Measurements from ENCODE around the gene C9orf85. TPM values are rescaled to one million over a fixed set of nuclear protein-coding genes. Genes with fewer than 3 reads are reported as not detected.

Gene C9orf85
- total RNA-seq, 1 donor from 2014 or later: 11.3 TPM

GRCh38 chr9:71918419-71918818 is 7.0 kb downstream of the C9orf85 start:
- no peaks in the 10 kb centered on the region for H3K27me3 ChIP-seq (ENCODE audit: control insufficient read depth, insufficient read depth, low read length)
- H3K36me3 ChIP-seq (ENCODE audit: control insufficient read depth, insufficient read depth, low read length): no peaks in the 10 kb centered on the region
- TF ChIP-seq, protein P1, sequence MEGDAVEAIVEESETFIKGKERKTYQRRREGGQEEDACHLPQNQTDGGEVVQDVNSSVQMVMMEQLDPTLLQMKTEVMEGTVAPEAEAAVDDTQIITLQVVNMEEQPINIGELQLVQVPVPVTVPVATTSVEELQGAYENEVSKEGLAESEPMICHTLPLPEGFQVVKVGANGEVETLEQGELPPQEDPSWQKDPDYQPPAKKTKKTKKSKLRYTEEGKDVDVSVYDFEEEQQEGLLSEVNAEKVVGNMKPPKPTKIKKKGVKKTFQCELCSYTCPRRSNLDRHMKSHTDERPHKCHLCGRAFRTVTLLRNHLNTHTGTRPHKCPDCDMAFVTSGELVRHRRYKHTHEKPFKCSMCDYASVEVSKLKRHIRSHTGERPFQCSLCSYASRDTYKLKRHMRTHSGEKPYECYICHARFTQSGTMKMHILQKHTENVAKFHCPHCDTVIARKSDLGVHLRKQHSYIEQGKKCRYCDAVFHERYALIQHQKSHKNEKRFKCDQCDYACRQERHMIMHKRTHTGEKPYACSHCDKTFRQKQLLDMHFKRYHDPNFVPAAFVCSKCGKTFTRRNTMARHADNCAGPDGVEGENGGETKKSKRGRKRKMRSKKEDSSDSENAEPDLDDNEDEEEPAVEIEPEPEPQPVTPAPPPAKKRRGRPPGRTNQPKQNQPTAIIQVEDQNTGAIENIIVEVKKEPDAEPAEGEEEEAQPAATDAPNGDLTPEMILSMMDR (IDR thresholded peaks at IDR 0.05; ENCODE audit: insufficient read depth, low read length, severe bottlenecking): no peak
- DNase-seq (ENCODE audit: low read depth) (no peak), FAIRE-seq (no peak)
- no peak overlapping the region for H3K4me3 ChIP-seq (ENCODE audit: low read depth, low read length)

DNA sequence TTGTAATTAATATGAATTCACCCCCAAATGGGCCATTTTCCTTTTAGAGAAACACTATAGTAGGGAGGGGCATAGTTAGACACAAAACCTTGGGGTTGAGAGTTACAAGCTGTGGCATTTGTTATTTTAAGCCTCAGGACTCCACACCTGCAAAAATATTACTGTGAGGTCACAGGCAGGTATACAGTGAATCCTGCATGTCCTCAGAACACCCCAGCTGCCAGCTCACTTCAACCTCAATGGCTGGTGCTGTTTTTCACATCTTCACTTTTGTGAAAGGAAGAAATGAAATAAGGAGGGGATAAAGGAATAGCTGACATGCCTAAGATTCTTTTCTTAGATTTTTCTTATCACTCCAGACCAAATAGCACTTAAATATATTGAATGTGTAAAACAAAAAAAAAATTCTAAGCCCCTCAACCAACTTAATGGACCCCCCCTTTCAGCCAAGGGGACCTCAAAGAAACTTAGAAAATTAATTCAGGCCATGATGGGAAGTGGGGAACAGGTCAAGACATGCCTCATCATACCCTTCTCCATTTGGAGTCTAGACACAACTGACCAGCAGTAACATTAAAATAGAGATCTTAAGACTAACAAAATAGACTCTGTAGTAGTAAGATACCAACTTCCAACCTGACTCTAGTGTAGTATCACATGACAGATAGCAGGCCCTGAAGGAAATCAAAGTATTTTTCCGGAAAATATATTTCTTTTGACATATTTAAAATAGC is 9.2 kb downstream of the C9orf85 start:
- Histone ChIP-seq H3K36me3 (ENCODE audit: control insufficient read depth, insufficient read depth, low read length) (no peaks in the 10 kb centered on the region), H3K27me3 (ENCODE audit: control insufficient read depth, insufficient read depth, low read length) (no peaks in the 10 kb centered on the region), H3K4me3 (ENCODE audit: low read depth, low read length) (no peak overlapping the region)
- peak; percentile 10 for DNase-seq (ENCODE audit: low read depth)
- TF ChIP-seq, protein P1 (IDR thresholded peaks at IDR 0.05; ENCODE audit: insufficient read depth, low read length, severe bottlenecking): no peak
- no peak for FAIRE-seq

- H3K4me3 ChIP-seq (ENCODE audit: low read depth, low read length): no peak overlapping the region
- FAIRE-seq (no peak), DNase-seq (ENCODE audit: low read depth) (no peak)
- H3K36me3 ChIP-seq (ENCODE audit: control insufficient read depth, insufficient read depth, low read length): no peaks in the 10 kb centered on the region
- H3K27me3 ChIP-seq (ENCODE audit: control insufficient read depth, insufficient read depth, low read length): no peaks in the 10 kb centered on the region
- TF ChIP-seq, protein P1 (IDR thresholded peaks at IDR 0.05; ENCODE audit: insufficient read depth, low read length, severe bottlenecking): no peak
Measured at GRCh38 chr9:71921190-71921814, 9.9 kb downstream of the C9orf85 start.

GRCh38 chr9:71924576-71924975 is 13.1 kb downstream of the C9orf85 start:
- Histone ChIP-seq H3K36me3 (ENCODE audit: control insufficient read depth, insufficient read depth, low read length) (no peaks in the 10 kb centered on the region), H3K27me3 (ENCODE audit: control insufficient read depth, insufficient read depth, low read length) (no peaks in the 10 kb centered on the region), H3K4me3 (ENCODE audit: low read depth, low read length) (no peak overlapping the region)
- TF ChIP-seq, protein P1 (IDR thresholded peaks at IDR 0.05; ENCODE audit: insufficient read depth, low read length, severe bottlenecking): no peak
- peak; percentile 75 for DNase-seq (ENCODE audit: low read depth)
- FAIRE-seq: no peak

GRCh38 chr9:71925834-71926233 is 14.4 kb downstream of the C9orf85 start:
- Histone ChIP-seq H3K4me3 (ENCODE audit: low read depth, low read length) (no peak overlapping the region), H3K36me3 (ENCODE audit: control insufficient read depth, insufficient read depth, low read length) (no peaks in the 10 kb centered on the region), H3K27me3 (ENCODE audit: control insufficient read depth, insufficient read depth, low read length) (no peaks in the 10 kb centered on the region)
- DNase-seq (ENCODE audit: low read depth) (no peak), FAIRE-seq (no peak)
- TF ChIP-seq, protein P1 (IDR thresholded peaks at IDR 0.05; ENCODE audit: insufficient read depth, low read length, severe bottlenecking): no peak
